Loucy (cell line): ENCODE results near the gene SSBP2.

Experiments used
- CTCF ChIP-seq: fragments of 200-600 bp; sonication (generic); conservative IDR thresholded peaks from 2 replicates; pipeline ENCODE4 v1.5.1; 2014; ENCODE audit warnings: mild to moderate bottlenecking, antibody characterized with exemption, low read length
- EZH2phosphoT487 ChIP-seq: fragments of 200-600 bp; IDR thresholded peaks from 2 replicates; pipeline ENCODE4 v1.6.1; 2018; ENCODE audit warnings: antibody characterized with exemption, mild to moderate bottlenecking, moderate library complexity, borderline replicate concordance

DNA sequence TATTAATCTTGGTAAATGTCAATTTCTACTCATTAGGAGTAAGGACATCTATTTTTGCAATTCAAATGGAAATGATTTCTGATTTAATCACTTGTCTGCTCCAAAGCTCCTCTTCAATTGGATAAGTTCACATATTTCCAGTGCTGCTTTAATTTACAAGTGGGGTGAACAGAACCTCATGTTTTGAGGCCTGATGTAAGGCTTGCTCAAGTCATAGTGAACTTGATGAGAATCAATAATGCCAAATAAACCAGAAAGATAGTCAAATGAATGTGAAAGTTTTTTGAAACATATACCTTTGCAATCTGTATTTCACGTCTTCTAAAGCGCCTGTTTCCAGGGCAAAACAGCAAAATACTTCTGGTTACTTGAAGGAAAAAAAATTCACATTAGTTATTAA, 341.5 kb downstream of the SSBP2 start:
- TF ChIP-seq CTCF: no peak
- no peak for TF ChIP-seq EZH2phosphoT487
